Stimulated activated CD4-positive, alpha-beta T cell treated with anti-CD3 and anti-CD28 coated beads, Interleukin-12 subunit alpha, Interleukin-12 subunit beta, amount 100 ng/mL, for 4 hours (primary cell): ENCODE data around the gene GDF10.

Source experiments
- DNase-seq: peaks from one replicate; pipeline ENCODE4 v3.0.0-alpha.2; 2020

Gene GDF10

GRCh38 chr10:47356708-47357107, 56.7 kb downstream of the GDF10 start:
- no peak for DNase-seq

- DNase-seq: no peak
These were observed 57.2 kb downstream of the GDF10 start for GRCh38 chr10:47357131-47357582.

GRCh38 chr10:47357911-47358310, 57.9 kb downstream of the GDF10 start:
- DNase-seq: no peak

- no peak for DNase-seq
These were observed 58.5 kb downstream of the GDF10 start for GRCh38 chr10:47358457-47358856.

DNA sequence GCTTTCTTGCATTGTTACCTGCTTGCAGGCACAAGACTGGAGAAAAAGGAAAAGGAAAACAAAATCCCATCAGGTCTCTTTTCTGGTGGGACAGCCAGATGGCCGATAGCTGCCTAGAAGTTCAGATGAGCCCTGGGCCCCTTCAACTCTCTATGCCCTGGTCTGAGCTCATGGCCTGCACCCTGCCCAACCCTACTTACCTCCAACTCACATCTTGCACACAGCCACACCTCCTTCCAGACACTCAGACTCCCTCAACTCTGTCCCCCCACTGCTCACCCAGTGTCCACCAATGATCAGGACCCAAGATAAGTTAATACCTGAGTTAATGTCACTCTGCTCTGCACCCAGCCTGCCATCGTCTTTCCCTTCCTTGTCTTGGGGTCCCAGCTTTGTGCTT, 59.1 kb downstream of the GDF10 start:
- DNase-seq: no peak

GRCh38 chr10:47359626-47360418, 59.8 kb downstream of the GDF10 start:
- DNase-seq: no peak

DNA sequence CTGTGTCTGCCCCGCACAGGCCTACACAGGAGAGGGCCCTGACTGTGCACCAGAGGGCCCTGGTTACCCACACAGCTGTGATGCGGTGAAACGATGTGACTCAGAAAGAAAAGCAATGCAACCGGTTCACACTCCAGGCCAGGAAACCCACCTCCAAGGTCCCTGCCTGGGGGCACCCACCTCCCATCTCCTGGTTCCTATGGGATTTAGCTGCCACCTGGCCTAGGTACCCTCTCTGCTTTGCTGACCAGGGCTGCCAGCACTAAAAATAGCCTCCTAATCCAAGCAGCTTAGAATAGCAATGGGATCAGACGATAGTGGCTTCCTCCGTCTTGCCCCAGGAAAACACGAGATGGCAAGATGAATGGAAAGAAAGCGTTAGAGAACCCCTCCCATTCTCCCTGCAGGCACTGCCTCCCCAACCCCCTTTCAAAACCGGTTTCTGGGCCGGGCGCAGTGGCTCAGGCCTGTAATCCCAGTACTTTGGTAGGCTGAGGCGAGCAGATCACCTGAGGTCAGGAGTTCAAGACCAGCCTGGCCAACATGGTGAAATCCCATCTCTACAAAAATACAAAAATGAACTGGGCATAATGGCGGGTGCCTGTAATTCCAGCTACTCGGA, 60.5 kb downstream of the GDF10 start:
- no peak for DNase-seq

- DNase-seq: no peak
These were observed 61.3 kb downstream of the GDF10 start for GRCh38 chr10:47361293-47361692.

GRCh38 chr10:47362199-47362598, 62.2 kb downstream of the GDF10 start:
- no peak for DNase-seq
